Measurements from ENCODE around the gene PPA2. TPM values are rescaled to one million over a fixed set of nuclear protein-coding genes. Genes with fewer than 3 reads are reported as not detected.
"Not testable (repeated sequence)": the region's sequence is repeated elsewhere in the genome, so short reads cannot be mapped to it uniquely, and the experiment has no call there.

PPA2 gene
- total RNA-seq, 1 experiment from 2014 or later = 104 TPM

- DNase-seq (ENCODE audit: low spot score) = no peak
These were observed 13.6 kb downstream of the PPA2 start for GRCh38 chr4:105460306-105460705.

- not testable (repeated sequence) for DNase-seq (ENCODE audit: low spot score)
These were observed 15.3 kb downstream of the PPA2 start for GRCh38 chr4:105458541-105458940.

GRCh38 chr4:105458001-105458400 lies 15.9 kb downstream of the PPA2 start:
- DNase-seq (ENCODE audit: low spot score) = no peak

- no peak for DNase-seq (ENCODE audit: low spot score)
These were observed 17.9 kb downstream of the PPA2 start for GRCh38 chr4:105455998-105456397.

GRCh38 chr4:105455182-105455581 lies 18.7 kb downstream of the PPA2 start:
- DNase-seq (ENCODE audit: low spot score) = no peak

- DNase-seq (ENCODE audit: low spot score) = no peak
These were observed 20.2 kb downstream of the PPA2 start for GRCh38 chr4:105453550-105454205.

- no peak for DNase-seq (ENCODE audit: low spot score)
These were observed 22.5 kb downstream of the PPA2 start for GRCh38 chr4:105451346-105451745.

GRCh38 chr4:105440890-105441289 lies 33.0 kb downstream of the PPA2 start:
- no peak for DNase-seq (ENCODE audit: low spot score)

- no peak for DNase-seq (ENCODE audit: low spot score)
These were observed 36.2 kb downstream of the PPA2 start for GRCh38 chr4:105437637-105438036.

- DNase-seq (ENCODE audit: low spot score) = no peak
These were observed 37.4 kb downstream of the PPA2 start for GRCh38 chr4:105436414-105436813.

- DNase-seq (ENCODE audit: low spot score) = no peak
These were observed 38.9 kb downstream of the PPA2 start for GRCh38 chr4:105434940-105435339.

GRCh38 chr4:105433421-105433820 lies 40.4 kb downstream of the PPA2 start:
- DNase-seq (ENCODE audit: low spot score) = no peak

GRCh38 chr4:105432438-105432837 lies 41.4 kb downstream of the PPA2 start:
- no peak for DNase-seq (ENCODE audit: low spot score)

- DNase-seq (ENCODE audit: low spot score) = no peak
These were observed 43.1 kb downstream of the PPA2 start for GRCh38 chr4:105430811-105431210.

GRCh38 chr4:105426187-105426897 lies 47.5 kb downstream of the PPA2 start:
- DNase-seq (ENCODE audit: low spot score) = no peak

- no peak for DNase-seq (ENCODE audit: low spot score)
These were observed 51.5 kb downstream of the PPA2 start for GRCh38 chr4:105422207-105422920.

GRCh38 chr4:105417624-105418023 lies 56.2 kb downstream of the PPA2 start:
- DNase-seq (ENCODE audit: low spot score) = no peak

GRCh38 chr4:105415281-105415744 lies 58.5 kb downstream of the PPA2 start:
- no peak for DNase-seq (ENCODE audit: low spot score)

GRCh38 chr4:105414316-105414715 lies 59.5 kb downstream of the PPA2 start:
- no peak for DNase-seq (ENCODE audit: low spot score)

- not testable (repeated sequence) for DNase-seq (ENCODE audit: low spot score)
These were observed 64.7 kb downstream of the PPA2 start for GRCh38 chr4:105409135-105409534.

GRCh38 chr4:105400901-105401677 lies 72.8 kb downstream of the PPA2 start:
- DNase-seq (ENCODE audit: low spot score) = no peak
